Left lung (tissue), 10 donors: ENCODE results near the gene BCO2. TPM values are rescaled to one million over a fixed set of nuclear protein-coding genes. Genes with fewer than 3 reads are reported as not detected.

Experiments used
- ATAC-seq: fragments of 200-7000 bp; cut with Tn5 transposase; one replicate; pipeline ENCODE4 v1.9.1; 2020; ENCODE audit warnings: moderate library complexity
- DNase-seq, 4 donors: peaks; one replicate each; pipeline ENCODE4 v3.0.0-alpha.2; 2013 to 2020
- H3K27ac ChIP-seq, 2 donors: fragments of 200-600 bp; sonication (generic) in 1 of 2; one replicate each; pipeline versions ENCODE4 v1.5.0 to v1.8.0; 2020 to 2021
- H3K27me3 ChIP-seq, 2 donors: fragments of 200-600 bp; sonication (generic) in 1 of 2; one replicate each; pipeline versions ENCODE4 v1.5.0 to v1.8.0; 2020 to 2021
- H3K36me3 ChIP-seq, 2 donors: fragments of 200-600 bp; sonication (generic) in 1 of 2; one replicate each; pipeline versions ENCODE4 v1.5.0 to v1.8.0; 2020 to 2021
- H3K4me1 ChIP-seq, 2 donors: fragments of 200-600 bp; one replicate each; pipeline ENCODE4 v1.8.0; 2021
- H3K4me3 ChIP-seq, 2 donors: fragments of 200-600 bp; sonication (generic) in 1 of 2; one replicate each; pipeline versions ENCODE4 v1.5.0 to v1.8.0; 2020 to 2021; ENCODE audit warnings: mild to moderate bottlenecking in 1 of 2
- H3K9me3 ChIP-seq, 2 donors: fragments of 200-600 bp; sonication (generic) in 1 of 2; one replicate each; pipeline versions ENCODE4 v1.5.0 to v1.8.0; 2020 to 2021
- intact Hi-C, 2 donors: fragments of 100-400 bp; cut with DNase I; formaldehyde crosslinking; loops; one replicate each; pipeline versions ENCODE4 v1.11.2 to v1.14.2; 2022
- polyA plus RNA-seq, 6 donors: library from polyadenylated mRNA; unstranded; fragments of 120-200 nt; gene quantifications; one replicate each; pipeline ENCODE4 v1.2.1, GENCODE V29; 2013; ENCODE audit not compliant: insufficient read length in 6 of 6
- total RNA-seq, 2 donors: library from RNA; stranded (reverse); fragmentation: NEBNext Ultra II Directional; extraction: Animal tissue kit (Norgen Biotek cat#: 25700); gene quantifications; one replicate each; pipeline ENCODE4 v1.2.1, GENCODE V29; 2021
- TF ChIP-seq, protein P1 (sequence below), 2 donors: fragments of 200-600 bp; sonication (generic) in 1 of 2; IDR thresholded peaks; one replicate each; pipeline versions ENCODE4 v1.5.0 to v1.8.0; 2021; ENCODE audit warnings: antibody characterized with exemption in 2 of 2
- donor health status: DM: no; HTN: yes; CAD: no.
- donor health status: DM: no; HTN: no; CAD: no.

The BCO2 gene
- total and polyA plus RNA-seq, 8 donors, result 3.3 to 11.8 (median 9.4) TPM

DNA sequence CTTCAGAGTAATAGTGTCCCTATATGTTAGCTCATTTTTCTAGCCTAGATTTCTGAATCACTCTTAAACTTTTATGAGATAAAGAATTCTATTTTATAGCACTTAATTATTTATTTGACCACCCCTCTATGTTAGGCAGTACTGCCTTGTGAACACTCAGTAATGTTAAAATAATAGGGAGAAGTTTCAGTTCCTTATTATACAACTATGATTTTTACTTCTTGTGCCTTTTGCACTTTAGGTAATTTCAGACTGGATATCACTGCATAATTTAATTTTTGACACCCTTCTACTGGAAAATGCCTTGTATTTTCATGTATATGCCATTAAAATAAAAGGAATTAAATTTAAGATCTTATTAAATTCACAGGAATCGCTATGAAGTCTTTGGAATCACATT lies 3.1 kb downstream of the BCO2 start:
- no peaks in the 10 kb centered on the region for H3K9me3 ChIP-seq
- TF ChIP-seq, protein P1, sequence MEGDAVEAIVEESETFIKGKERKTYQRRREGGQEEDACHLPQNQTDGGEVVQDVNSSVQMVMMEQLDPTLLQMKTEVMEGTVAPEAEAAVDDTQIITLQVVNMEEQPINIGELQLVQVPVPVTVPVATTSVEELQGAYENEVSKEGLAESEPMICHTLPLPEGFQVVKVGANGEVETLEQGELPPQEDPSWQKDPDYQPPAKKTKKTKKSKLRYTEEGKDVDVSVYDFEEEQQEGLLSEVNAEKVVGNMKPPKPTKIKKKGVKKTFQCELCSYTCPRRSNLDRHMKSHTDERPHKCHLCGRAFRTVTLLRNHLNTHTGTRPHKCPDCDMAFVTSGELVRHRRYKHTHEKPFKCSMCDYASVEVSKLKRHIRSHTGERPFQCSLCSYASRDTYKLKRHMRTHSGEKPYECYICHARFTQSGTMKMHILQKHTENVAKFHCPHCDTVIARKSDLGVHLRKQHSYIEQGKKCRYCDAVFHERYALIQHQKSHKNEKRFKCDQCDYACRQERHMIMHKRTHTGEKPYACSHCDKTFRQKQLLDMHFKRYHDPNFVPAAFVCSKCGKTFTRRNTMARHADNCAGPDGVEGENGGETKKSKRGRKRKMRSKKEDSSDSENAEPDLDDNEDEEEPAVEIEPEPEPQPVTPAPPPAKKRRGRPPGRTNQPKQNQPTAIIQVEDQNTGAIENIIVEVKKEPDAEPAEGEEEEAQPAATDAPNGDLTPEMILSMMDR (IDR thresholded peaks at IDR 0.05), result no peak
- no peaks in the 10 kb centered on the region for H3K27me3 ChIP-seq
- intact Hi-C loops, result no loop called here
- no peak overlapping the region for H3K27ac ChIP-seq
- no peak overlapping the region for H3K4me3 ChIP-seq
- no peak for DNase-seq
- peaks cover 0 to 7% of the 10 kb centered on the region in 2 donors for H3K4me1 ChIP-seq
- no peak for ATAC-seq
- no peaks in the 10 kb centered on the region for H3K36me3 ChIP-seq

DNA sequence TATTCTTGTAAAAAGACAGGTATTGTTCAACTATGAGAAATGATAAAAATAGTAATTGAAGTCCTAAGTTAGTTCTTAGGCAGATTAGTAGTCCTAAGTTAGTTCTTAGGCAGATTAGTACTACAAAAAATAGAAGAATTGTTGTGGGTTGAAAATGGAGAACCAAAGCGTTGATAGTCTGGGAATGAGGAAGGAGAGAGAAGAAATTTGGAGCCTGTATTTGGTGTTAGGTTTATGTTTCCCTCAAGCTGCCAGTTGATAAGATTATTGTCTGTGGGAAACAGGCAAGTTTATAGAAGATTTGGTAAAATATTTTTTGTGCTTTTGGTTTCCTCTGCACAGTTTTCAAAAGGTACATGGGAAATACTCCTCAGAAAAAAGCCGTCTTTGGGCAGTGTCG lies 3.6 kb downstream of the BCO2 start:
- Histone ChIP-seq H3K36me3 (no peaks in the 10 kb centered on the region), H3K4me3 (no peak overlapping the region), H3K27me3 (no peaks in the 10 kb centered on the region), H3K27ac (no peak overlapping the region), H3K4me1 (peaks cover 0 to 7% of the 10 kb centered on the region in 2 donors), H3K9me3 (no peaks in the 10 kb centered on the region)
- ATAC-seq (no peak), DNase-seq (no peak)
- TF ChIP-seq, protein P1 (IDR thresholded peaks at IDR 0.05), result no peak
- intact Hi-C loops, result no loop called here

DNA sequence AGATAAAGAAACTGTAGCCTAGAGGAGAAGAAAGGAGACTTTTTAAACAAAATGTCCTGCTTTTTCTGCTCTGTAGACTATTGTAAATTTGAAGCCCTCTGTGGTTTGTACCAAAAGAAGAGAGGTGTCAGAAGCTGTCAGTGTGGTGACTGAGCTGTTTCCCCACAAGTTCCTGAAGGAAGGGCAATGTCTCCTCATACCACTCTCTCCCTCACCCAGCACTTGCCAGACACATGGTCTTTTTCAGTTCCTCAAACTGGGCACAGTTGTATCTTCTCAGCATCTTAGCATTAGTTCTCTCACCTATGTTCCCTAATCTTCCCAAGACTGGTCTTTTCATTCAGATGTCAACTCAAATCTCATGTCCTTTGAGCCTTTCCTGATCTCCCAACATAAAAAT lies 4.3 kb downstream of the BCO2 start:
- Histone ChIP-seq H3K4me3 (no peak overlapping the region), H3K27ac (no peak overlapping the region), H3K4me1 (peaks cover 0 to 7% of the 10 kb centered on the region in 2 donors), H3K27me3 (no peaks in the 10 kb centered on the region), H3K36me3 (no peaks in the 10 kb centered on the region), H3K9me3 (no peaks in the 10 kb centered on the region)
- DNase-seq (no peak), ATAC-seq (peak; percentile 34)
- intact Hi-C loops, result no loop called here
- TF ChIP-seq, protein P1 (IDR thresholded peaks at IDR 0.05), result no peak

DNA sequence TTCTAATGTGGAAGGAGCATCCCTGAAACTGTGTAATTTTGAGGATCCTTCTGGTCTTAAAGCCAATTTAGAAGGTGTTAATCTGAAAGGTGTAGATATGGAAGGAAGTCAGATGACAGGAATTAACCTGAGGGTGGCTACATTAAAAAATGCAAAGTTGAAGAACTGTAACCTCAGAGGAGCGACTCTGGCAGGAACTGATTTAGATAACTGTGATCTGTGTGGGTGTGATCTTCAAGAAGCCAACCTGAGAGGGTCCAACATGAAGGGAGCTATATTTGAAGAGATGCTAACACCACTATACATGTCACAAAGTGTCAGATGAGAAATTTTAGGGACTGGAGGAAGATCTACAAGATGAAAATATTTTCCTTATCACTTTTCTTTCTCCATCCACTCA lies 7.6 kb downstream of the BCO2 start:
- no peak for ATAC-seq
- H3K27me3 ChIP-seq, result no peaks in the 10 kb centered on the region
- TF ChIP-seq, protein P1 (IDR thresholded peaks at IDR 0.05), result no peak
- DNase-seq, result no peak
- no peaks in the 10 kb centered on the region for H3K36me3 ChIP-seq
- H3K4me1 ChIP-seq, result peaks cover 0 to 3% of the 10 kb centered on the region in 2 donors
- no peak overlapping the region for H3K4me3 ChIP-seq
- H3K27ac ChIP-seq, result no peak overlapping the region
- H3K9me3 ChIP-seq, result no peaks in the 10 kb centered on the region
- intact Hi-C loops, result no loop called here

DNA sequence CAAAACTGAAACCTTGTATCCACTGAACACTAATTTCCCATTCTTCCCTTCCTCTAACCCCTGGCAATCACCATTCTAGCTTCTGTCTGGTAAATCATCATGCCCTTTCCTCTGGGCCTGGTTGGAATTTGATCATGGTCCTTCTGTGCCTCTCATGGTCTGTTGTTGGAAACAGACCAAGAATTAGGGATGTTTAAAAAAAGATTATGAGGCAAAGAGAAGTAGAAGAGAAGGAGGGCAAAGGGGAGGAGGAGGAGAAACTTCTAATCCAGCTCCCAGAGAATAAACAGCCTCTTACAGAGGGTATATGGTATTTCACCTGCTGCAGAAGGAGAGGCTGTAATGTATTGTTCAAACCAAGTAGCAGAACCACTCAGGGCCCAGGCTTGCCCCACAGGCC lies 10.6 kb downstream of the BCO2 start:
- intact Hi-C loops, result no loop called here
- H3K36me3 ChIP-seq, result no peaks in the 10 kb centered on the region
- no peaks in the 10 kb centered on the region for H3K27me3 ChIP-seq
- DNase-seq (no peak), ATAC-seq (no peak)
- no peak overlapping the region for H3K4me3 ChIP-seq
- no peak overlapping the region for H3K27ac ChIP-seq
- H3K4me1 ChIP-seq, result no peaks in the 10 kb centered on the region
- no peaks in the 10 kb centered on the region for H3K9me3 ChIP-seq
- TF ChIP-seq, protein P1 (IDR thresholded peaks at IDR 0.05), result no peak
